H1 (cell line): Measurements from ENCODE around the gene CHST9. TPM values are rescaled to one million over a fixed set of nuclear protein-coding genes. Genes with fewer than 3 reads are reported as not detected.

Experiments used
- CTCF ChIA-PET: fragments of 300-600 bp; sonication (Branson Sonifier 250); formaldehyde crosslinking; loops from one replicate; lab custom pipeline; 2021; ENCODE audit not compliant: partially characterized antibody; lab: Charles Lee
- POLR2A ChIA-PET: fragments of 300-600 bp; sonication (Branson Sonifier 250); formaldehyde crosslinking; loops from one replicate; lab custom pipeline; 2021; ENCODE audit warnings: inconsistent platforms; ENCODE audit not compliant: partially characterized antibody; lab: Charles Lee
- DNase-seq, 2 experiments: peaks; one replicate each; pipeline versions ENCODE4 v3.0.0 to v3.0.0-alpha.2; 2010 to 2022; ENCODE audit warnings: low spot score in 2 of 2, low read depth in 1 of 2, mixed read lengths in 1 of 2
- FAIRE-seq: peaks from 2 replicates; lab custom pipeline; 2011; peaks lifted over from hg19 to GRCh38; lab: Jason Lieb, UNC
- H2AFZ ChIP-seq: 2 replicates; pipeline ENCODE4 v1.8.1; 2012; ENCODE audit warnings: low read length, inconsistent platforms
- H2AK5ac ChIP-seq: 2 replicates; pipeline ENCODE4 v1.6.1; 2013; ENCODE audit warnings: low read depth, low read length
- H2BK120ac ChIP-seq: replicated peaks from 2 replicates; pipeline ENCODE3; 2013; ENCODE audit warnings: low read depth, low read length, inconsistent platforms
- H2BK12ac ChIP-seq: 2 replicates; pipeline ENCODE4 v1.6.1; 2013; ENCODE audit warnings: low read depth, low read length
- H2BK15ac ChIP-seq: 2 replicates; pipeline ENCODE4 v1.6.1; 2013; ENCODE audit warnings: low read length
- H2BK20ac ChIP-seq: 2 replicates; pipeline ENCODE4 v1.6.1; 2013; ENCODE audit warnings: low read length
- H2BK5ac ChIP-seq: 2 replicates; pipeline ENCODE4 v1.6.1; 2013; ENCODE audit warnings: low read depth, low read length
- H3K14ac ChIP-seq: 2 replicates; pipeline ENCODE4 v1.6.1; 2013; ENCODE audit warnings: inconsistent platforms; ENCODE audit not compliant: insufficient read length
- H3K18ac ChIP-seq: 2 replicates; pipeline ENCODE4 v1.6.1; 2013; ENCODE audit warnings: low read length; ENCODE audit errors: extremely low read depth
- H3K23ac ChIP-seq: 2 replicates; pipeline ENCODE4 v1.6.1; 2013; ENCODE audit warnings: inconsistent platforms; ENCODE audit not compliant: insufficient read length
- H3K23me2 ChIP-seq: 2 replicates; pipeline ENCODE4 v1.6.1; 2013; ENCODE audit warnings: low read depth, low read length
- H3K27ac ChIP-seq: 2 replicates; pipeline ENCODE4 v1.6.1; 2011; ENCODE audit warnings: low read depth, low read length, inconsistent platforms
- H3K27me3 ChIP-seq, 4 experiments: replicated peaks in 1 of 4; 1 replicate in 1 of 4; 2 replicates in 3 of 4; pipeline versions ENCODE4 v1.6.1 to v1.8.1; 2011 to 2013; ENCODE audit warnings: low read length in 3 of 4, mild to moderate bottlenecking in 3 of 4, inconsistent platforms in 2 of 4, mixed read lengths in 2 of 4, moderate library complexity in 1 of 4; ENCODE audit not compliant: control insufficient read depth in 3 of 4, insufficient read depth in 3 of 4; ENCODE audit errors: extremely low read depth in 1 of 4
- H3K36me3 ChIP-seq, 4 experiments: 2 replicates each; pipeline versions ENCODE4 v1.6.1 to v1.8.1; 2011 to 2013; ENCODE audit warnings: mild to moderate bottlenecking in 4 of 4, low read length in 3 of 4, moderate library complexity in 2 of 4, control low read depth in 1 of 4, inconsistent platforms in 1 of 4; ENCODE audit not compliant: insufficient read depth in 4 of 4, control insufficient read depth in 2 of 4
- H3K4ac ChIP-seq: replicated peaks from 2 replicates; pipeline ENCODE3; 2013; ENCODE audit warnings: low read length, low read depth, mixed read lengths, inconsistent platforms; ENCODE audit not compliant: insufficient read length
- H3K4me1 ChIP-seq, 4 experiments: replicated peaks in 1 of 4; 1 replicate in 1 of 4; 2 replicates in 3 of 4; pipeline versions ENCODE4 v1.6.1 to v1.8.1; 2011 to 2013; ENCODE audit warnings: low read length in 3 of 4, inconsistent platforms in 2 of 4, mixed read lengths in 1 of 4; ENCODE audit not compliant: insufficient read depth in 4 of 4, control insufficient read depth in 3 of 4
- H3K4me2 ChIP-seq, 2 experiments: 2 replicates each; pipeline versions ENCODE4 v1.6.1 to v1.8.1; 2011 to 2013; ENCODE audit warnings: low read depth in 2 of 2, low read length in 2 of 2, control low read depth in 1 of 2, inconsistent platforms in 1 of 2, mild to moderate bottlenecking in 1 of 2; ENCODE audit not compliant: insufficient read depth in 1 of 2
- H3K4me3 ChIP-seq, 4 experiments: fragments of 200-600, 300-600 bp in 1 of 4; sonication (generic), shearing (Covaris generic), sonication (Bioruptor Twin) in 1 of 4; 2 replicates each; pipeline versions ENCODE4 v1.5.1 to v1.8.1; 2011 to 2016; ENCODE audit warnings: low read length in 4 of 4, low read depth in 3 of 4, control low read depth in 2 of 4, inconsistent platforms in 2 of 4, mild to moderate bottlenecking in 2 of 4, mixed read lengths in 1 of 4, moderate library complexity in 1 of 4; ENCODE audit not compliant: insufficient read depth in 2 of 4; ENCODE audit errors: extremely low read depth in 1 of 4
- H3K56ac ChIP-seq: replicated peaks from 2 replicates; pipeline ENCODE3; 2013; ENCODE audit warnings: low read depth, mild to moderate bottlenecking, mixed read lengths, low read length, inconsistent platforms; ENCODE audit not compliant: insufficient read length
- H3K79me1 ChIP-seq: 2 replicates; pipeline ENCODE4 v1.6.1; 2013; ENCODE audit warnings: low read depth, low read length, control low read depth
- H3K79me2 ChIP-seq, 2 experiments: 2 replicates each; pipeline versions ENCODE4 v1.6.1 to v1.8.1; 2012 to 2013; ENCODE audit warnings: low read length in 2 of 2, mild to moderate bottlenecking in 2 of 2, inconsistent platforms in 1 of 2; ENCODE audit not compliant: insufficient read depth in 2 of 2, control insufficient read depth in 1 of 2
- H3K9ac ChIP-seq, 4 experiments: replicated peaks in 1 of 4; 1 replicate in 1 of 4; 2 replicates in 3 of 4; pipeline versions ENCODE4 v1.6.1 to v1.8.1; 2011 to 2013; ENCODE audit warnings: low read depth in 3 of 4, low read length in 3 of 4, control low read depth in 2 of 4, mild to moderate bottlenecking in 2 of 4, moderate library complexity in 2 of 4, inconsistent platforms in 1 of 4; ENCODE audit errors: extremely low read depth in 1 of 4
- H3K9me3 ChIP-seq, 2 experiments: 2 replicates each; pipeline versions ENCODE4 v1.6.1 to v1.8.1; 2012 to 2013; ENCODE audit warnings: mild to moderate bottlenecking in 2 of 2, moderate library complexity in 2 of 2, control low read depth in 1 of 2, inconsistent platforms in 1 of 2, low read depth in 1 of 2, low read length in 1 of 2, mixed read lengths in 1 of 2; ENCODE audit not compliant: insufficient read depth in 2 of 2
- H4K20me1 ChIP-seq, 2 experiments: replicated peaks in 1 of 2; 2 replicates each; pipeline versions ENCODE3 to v1.8.1; 2011 to 2013; ENCODE audit warnings: inconsistent platforms in 2 of 2, low read length in 2 of 2, mild to moderate bottlenecking in 1 of 2; ENCODE audit not compliant: insufficient read depth in 2 of 2, control insufficient read depth in 1 of 2
- H4K5ac ChIP-seq: 2 replicates; pipeline ENCODE4 v1.6.1; 2013; ENCODE audit warnings: low read length, low read depth, mixed read lengths, inconsistent platforms; ENCODE audit not compliant: insufficient read length
- H4K8ac ChIP-seq: 2 replicates; pipeline ENCODE4 v1.8.0; 2013; ENCODE audit warnings: mild to moderate bottlenecking, moderate library complexity, low read length, inconsistent platforms; ENCODE audit not compliant: insufficient read depth; ENCODE audit errors: extremely low read depth
- H4K91ac ChIP-seq: replicated peaks from 2 replicates; pipeline ENCODE3; 2013; ENCODE audit warnings: low read length, mixed read lengths, inconsistent platforms; ENCODE audit not compliant: insufficient read length
- KDM5A ChIP-seq: fragments of 200-600 bp; IDR thresholded peaks from 2 replicates; pipeline ENCODE4 v1.7.1; 2012; ENCODE audit warnings: mild to moderate bottlenecking, low read length, inconsistent platforms, mixed read lengths
- RAD21 ChIP-seq, 2 experiments: IDR thresholded peaks in 1 of 2; conservative IDR thresholded peaks in 1 of 2; 2 replicates each; pipeline ENCODE4 v1.6.1; 2011; ENCODE audit warnings: low read depth in 2 of 2, low read length in 2 of 2, improper control_type of control experiment in 1 of 2, inconsistent platforms in 1 of 2, mild to moderate bottlenecking in 1 of 2, moderate library complexity in 1 of 2
- SP1 ChIP-seq: IDR thresholded peaks from 2 replicates; pipeline ENCODE4 v1.6.1; 2011; ENCODE audit warnings: low read depth, low read length
- SRF ChIP-seq: IDR thresholded peaks from 2 replicates; pipeline ENCODE4 v1.6.1; 2011; ENCODE audit warnings: mild to moderate bottlenecking, low read depth, low read length, moderate library complexity
- WGBS, 2 experiments: shearing (Covaris generic) in 1 of 2; methylation state at CpG; one replicate each; pipeline versions ENCODE4 v1.1.6 to v1.1.7; 2013 to 2015; ENCODE audit warnings: low lambda C conversion rate in 2 of 2, mixed read lengths in 2 of 2, inconsistent platforms in 1 of 2, low coverage in 1 of 2, missing lambda C conversion rate in 1 of 2; ENCODE audit not compliant: insufficient replicate concordance in 2 of 2, insufficient coverage in 1 of 2, insufficient read length in 1 of 2; ENCODE audit errors: extremely low coverage in 1 of 2, missing lambda C conversion rate in 1 of 2; 5-methylcytosine and 5-hydroxymethylcytosine counted together
- polyA plus RNA-seq, 7 experiments: library from polyadenylated mRNA; depleted of rRNA in 3 of 7; stranded (reverse) in 5 of 7; unstranded in 2 of 7; fragments of >200 nt in 5 of 7; fragments of 200-250 nt in 2 of 7; gene quantifications; 1 replicate in 5 of 7; 2 replicates in 1 of 7; 4 replicates in 1 of 7; pipeline versions ENCODE4 v1.2.1 to v1.2.3, GENCODE V29; 2011 to 2013; ENCODE audit warnings: missing spikeins in 2 of 7, mixed read lengths in 2 of 7
- total RNA-seq: library from RNA; stranded (reverse); fragmentation: NEBNext Ultra II Directional; extraction: Animal tissue kit (Norgen Biotek cat#: 25700); gene quantifications from 2 replicates; pipeline ENCODE4 v1.2.1, GENCODE V29; 2021
- TF ChIP-seq, protein P1 (sequence below), 3 experiments: IDR thresholded peaks; 1 replicate in 2 of 3; 2 replicates in 1 of 3; pipeline versions ENCODE4 v1.5.1 to v1.6.1; 2011; ENCODE audit warnings: low read length in 3 of 3, mild to moderate bottlenecking in 3 of 3, inconsistent platforms in 2 of 3, low read depth in 1 of 3, moderate library complexity in 1 of 3; ENCODE audit not compliant: insufficient read depth in 1 of 3; ENCODE audit errors: control extremely low read depth in 1 of 3

The CHST9 gene
- total and polyA plus RNA-seq, 2 of the 8 experiments (the other 6 are each of a cell fraction or from before 2014, with no cell fraction given) = 3.2 to 24.3 TPM

DNA sequence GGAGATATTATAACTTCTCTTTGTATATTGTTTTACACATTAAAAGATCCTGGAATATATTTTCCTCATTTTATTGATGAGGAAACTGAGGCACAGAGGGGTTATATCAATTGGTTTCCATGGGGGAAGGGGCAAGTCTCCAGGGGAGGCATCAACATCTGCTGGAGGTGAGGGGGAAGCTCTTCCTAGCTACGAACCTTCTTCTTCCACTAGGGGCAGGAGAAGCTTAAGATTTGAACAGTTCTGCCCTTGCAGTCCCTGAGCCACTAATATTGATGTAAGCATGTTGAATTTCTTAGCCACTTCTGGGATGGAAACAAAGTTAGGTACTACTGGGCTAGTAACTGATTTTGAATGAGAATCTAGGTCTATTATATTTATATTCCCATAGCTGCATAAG, 179.5 kb downstream of the CHST9 start:
- H3K56ac ChIP-seq = no peak overlapping the region
- no peak overlapping the region for H3K14ac ChIP-seq
- no peak overlapping the region for H2BK12ac ChIP-seq
- FAIRE-seq (peak; percentile 82), DNase-seq (no peak)
- H4K91ac ChIP-seq = no peak overlapping the region
- H3K79me2 ChIP-seq = no peaks in the 10 kb centered on the region
- POLR2A ChIA-PET = no interaction called here
- H2BK5ac ChIP-seq = no peak overlapping the region
- no peak overlapping the region for H4K8ac ChIP-seq
- no peaks in the 10 kb centered on the region for H3K27me3 ChIP-seq
- no peak overlapping the region for H2BK120ac ChIP-seq
- no peaks in the 10 kb centered on the region for H4K20me1 ChIP-seq
- no peak overlapping the region for H2BK15ac ChIP-seq
- H3K4ac ChIP-seq = no peak overlapping the region
- no peak for TF ChIP-seq SRF
- TF ChIP-seq, protein P1, sequence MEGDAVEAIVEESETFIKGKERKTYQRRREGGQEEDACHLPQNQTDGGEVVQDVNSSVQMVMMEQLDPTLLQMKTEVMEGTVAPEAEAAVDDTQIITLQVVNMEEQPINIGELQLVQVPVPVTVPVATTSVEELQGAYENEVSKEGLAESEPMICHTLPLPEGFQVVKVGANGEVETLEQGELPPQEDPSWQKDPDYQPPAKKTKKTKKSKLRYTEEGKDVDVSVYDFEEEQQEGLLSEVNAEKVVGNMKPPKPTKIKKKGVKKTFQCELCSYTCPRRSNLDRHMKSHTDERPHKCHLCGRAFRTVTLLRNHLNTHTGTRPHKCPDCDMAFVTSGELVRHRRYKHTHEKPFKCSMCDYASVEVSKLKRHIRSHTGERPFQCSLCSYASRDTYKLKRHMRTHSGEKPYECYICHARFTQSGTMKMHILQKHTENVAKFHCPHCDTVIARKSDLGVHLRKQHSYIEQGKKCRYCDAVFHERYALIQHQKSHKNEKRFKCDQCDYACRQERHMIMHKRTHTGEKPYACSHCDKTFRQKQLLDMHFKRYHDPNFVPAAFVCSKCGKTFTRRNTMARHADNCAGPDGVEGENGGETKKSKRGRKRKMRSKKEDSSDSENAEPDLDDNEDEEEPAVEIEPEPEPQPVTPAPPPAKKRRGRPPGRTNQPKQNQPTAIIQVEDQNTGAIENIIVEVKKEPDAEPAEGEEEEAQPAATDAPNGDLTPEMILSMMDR (IDR thresholded peaks at IDR 0.05; ENCODE audit: control extremely low read depth in 1 of 3, insufficient read depth in 1 of 3, low read depth in 1 of 3, low read length in 3 of 3) = peak; percentile 41 to 69 (median 49)
- TF ChIP-seq KDM5A = no peak
- TF ChIP-seq SP1 = no peak
- peak; percentile 69 to 78 for TF ChIP-seq RAD21 (IDR thresholded peaks at IDR 0.05 in 1 of 2, conservative IDR thresholded peaks at IDR 0.05 in 1 of 2; ENCODE audit: low read depth in 2 of 2, low read length in 2 of 2)
- no peak overlapping the region for H3K4me2 ChIP-seq
- no peak overlapping the region for H3K27ac ChIP-seq
- no peak overlapping the region for H3K23ac ChIP-seq
- WGBS, 2 experiments = 64% methylated on average over 1 of the region's 1 CpG; no CpG with 5 or more reads in 1 of the 2 experiments
- no peaks in the 10 kb centered on the region for H3K4me1 ChIP-seq
- H3K23me2 ChIP-seq = no peaks in the 10 kb centered on the region
- H3K18ac ChIP-seq = no peak overlapping the region
- no peak overlapping the region for H4K5ac ChIP-seq
- H3K36me3 ChIP-seq = no peaks in the 10 kb centered on the region
- H3K9me3 ChIP-seq = no peaks in the 10 kb centered on the region
- no peak overlapping the region for H2AK5ac ChIP-seq
- H3K4me3 ChIP-seq = no peak overlapping the region
- no peaks in the 10 kb centered on the region; the same call in 1 of the 2 replicates for H3K79me1 ChIP-seq
- H2BK20ac ChIP-seq = no peak overlapping the region
- CTCF ChIA-PET = interaction anchor here (0.6 to 2.6 kb wide), 49 partner anchors 8 to 742 kb away, joined by 3 to 16 read pairs (median 4); no protein-coding TSS in a partner anchor
- H3K9ac ChIP-seq = no peak overlapping the region
- H2AFZ ChIP-seq = no peak overlapping the region
